Endothelial cell of umbilical vein (primary cell): Measurements from ENCODE around the gene FAM120B. TPM values are rescaled to one million over a fixed set of nuclear protein-coding genes. Genes with fewer than 3 reads are reported as not detected.

Source experiments
- BruUV-seq: library from RNA; stranded (reverse); fragments of 400-500 nt; replicated peaks from 2 replicates; lab custom pipeline; 2021; lab: Mats Ljungman, UMichigan
- CTCF ChIA-PET: fragments of 300-600, 350-600 bp; sonication (Branson Sonifier 250); formaldehyde crosslinking; loops from one replicate; lab custom pipeline; 2021; ENCODE audit warnings: antibody characterized with exemption, inconsistent platforms; lab: Charles Lee
- POLR2A ChIA-PET: fragments of 300-600, 350-600 bp; sonication (Branson Sonifier 250); formaldehyde crosslinking; loops from one replicate; lab custom pipeline; 2021; ENCODE audit warnings: antibody characterized with exemption, inconsistent platforms; lab: Charles Lee
- DNase-seq: peaks from one replicate; pipeline ENCODE4 v3.0.0-alpha.2; 2011; ENCODE audit warnings: low read depth, low spot score
- FAIRE-seq: peaks from 2 replicates; lab custom pipeline; 2011; peaks lifted over from hg19 to GRCh38; lab: Jason Lieb, UNC
- H2AFZ ChIP-seq: 2 replicates; pipeline ENCODE4 v1.6.0; 2012; ENCODE audit warnings: low read depth, low read length, control low read depth, inconsistent platforms
- H3K27ac ChIP-seq: 2 replicates; pipeline ENCODE4 v1.5.1; 2011; ENCODE audit warnings: low read depth, mild to moderate bottlenecking, control low read depth, low read length, moderate library complexity; ENCODE audit not compliant: insufficient read depth
- H3K27me3 ChIP-seq, 2 experiments: 2 replicates each; pipeline versions ENCODE4 v1.6.0 to v1.6.1; 2011; ENCODE audit warnings: low read length in 2 of 2, mixed read lengths in 1 of 2; ENCODE audit not compliant: control insufficient read depth in 2 of 2, insufficient read depth in 2 of 2
- H3K36me3 ChIP-seq, 2 experiments: 2 replicates in 1 of 2; 3 replicates in 1 of 2; pipeline ENCODE4 v1.5.1; 2011; ENCODE audit warnings: low read length in 2 of 2, mild to moderate bottlenecking in 1 of 2, moderate library complexity in 1 of 2; ENCODE audit not compliant: control insufficient read depth in 2 of 2, insufficient read depth in 2 of 2; ENCODE audit errors: extremely low read depth in 1 of 2
- H3K4me1 ChIP-seq: 3 replicates; pipeline ENCODE4 v1.5.1; 2011; ENCODE audit warnings: mild to moderate bottlenecking, low read length; ENCODE audit not compliant: control insufficient read depth, insufficient read depth; ENCODE audit errors: extremely low read depth
- H3K4me2 ChIP-seq: 2 replicates; pipeline ENCODE4 v1.6.1; 2011; ENCODE audit warnings: low read length, control low read depth, mixed read lengths; ENCODE audit not compliant: insufficient read depth
- H3K4me3 ChIP-seq, 3 experiments: fragments of 200-600 bp in 1 of 3; sonication (generic), shearing (Covaris generic) in 1 of 3; replicated peaks in 1 of 3; 2 replicates each; pipeline ENCODE4 v1.5.1; 2011 to 2016; ENCODE audit warnings: control low read depth in 3 of 3, low read length in 3 of 3, mild to moderate bottlenecking in 2 of 3, inconsistent platforms in 1 of 3, low read depth in 1 of 3, moderate library complexity in 1 of 3; ENCODE audit not compliant: insufficient read depth in 1 of 3
- H3K79me2 ChIP-seq: 2 replicates; pipeline ENCODE4 v1.6.0; 2012; ENCODE audit warnings: low read length, inconsistent platforms; ENCODE audit not compliant: control insufficient read depth, insufficient read depth
- H3K9ac ChIP-seq: replicated peaks from 2 replicates; pipeline ENCODE3; 2011; ENCODE audit warnings: low read length, control low read depth; ENCODE audit not compliant: insufficient read depth; ENCODE audit errors: extremely low read depth
- H3K9me1 ChIP-seq: replicated peaks from 3 replicates; pipeline ENCODE4 v1.6.0; 2011; ENCODE audit warnings: mild to moderate bottlenecking, low read length; ENCODE audit not compliant: control insufficient read depth, insufficient read depth; ENCODE audit errors: extremely low read depth
- H3K9me3 ChIP-seq: replicated peaks from 2 replicates; pipeline ENCODE4 v1.5.1; 2012; ENCODE audit warnings: low read length, inconsistent platforms; ENCODE audit not compliant: control insufficient read depth, insufficient read depth
- H4K20me1 ChIP-seq: replicated peaks from 2 replicates; pipeline ENCODE3; 2011; ENCODE audit warnings: mild to moderate bottlenecking, low read length; ENCODE audit not compliant: control insufficient read depth, insufficient read depth; ENCODE audit errors: extremely low read depth
- EZH2 ChIP-seq: IDR thresholded peaks from 2 replicates; pipeline ENCODE4 v1.6.1; 2012; ENCODE audit warnings: borderline replicate concordance, low read depth, mild to moderate bottlenecking, moderate library complexity, low read length, inconsistent platforms; ENCODE audit not compliant: severe bottlenecking
- FOS ChIP-seq: IDR thresholded peaks from 2 replicates; pipeline ENCODE4 v1.6.1; 2011; ENCODE audit warnings: mild to moderate bottlenecking, low read length, moderate library complexity, borderline replicate concordance; ENCODE audit not compliant: insufficient read depth
- GATA2 ChIP-seq: IDR thresholded peaks from 2 replicates; pipeline ENCODE4 v1.7.0; 2011; ENCODE audit warnings: low read depth, mild to moderate bottlenecking, moderate library complexity, mixed read lengths, low read length; ENCODE audit not compliant: insufficient read length, insufficient read depth
- JUN ChIP-seq: IDR thresholded peaks from 2 replicates; pipeline ENCODE4 v1.6.1; 2011; ENCODE audit warnings: borderline replicate concordance, low read depth; ENCODE audit not compliant: insufficient read length, insufficient read depth
- MYC ChIP-seq: IDR thresholded peaks from one replicate; pipeline ENCODE4 v1.6.1; 2011; ENCODE audit warnings: mild to moderate bottlenecking, low read depth, low read length
- POLR2A ChIP-seq: IDR thresholded peaks from 2 replicates; pipeline ENCODE4 v1.6.1; 2012; ENCODE audit warnings: low read depth, mild to moderate bottlenecking, control low read depth, low read length
- POLR2AphosphoS5 ChIP-seq: IDR thresholded peaks from 2 replicates; pipeline ENCODE4 v1.6.1; 2012; ENCODE audit warnings: low read depth, mild to moderate bottlenecking, control low read depth, low read length, moderate library complexity; ENCODE audit not compliant: insufficient read depth
- dilution Hi-C: fragments of 300-500 bp; cut with MboI; formaldehyde crosslinking; loops from one replicate; pipeline ENCODE4 v1.15.0; 2019; ENCODE audit warnings: low sequenced_read_pairs; ENCODE audit not compliant: extremely low pct_ligation_motif_present
- intact Hi-C: fragments of 100-400 bp; cut with micrococcal nuclease; formaldehyde crosslinking; loops from one replicate; pipeline ENCODE4 v1.10.0; 2022
- polyA plus RNA-seq, 4 experiments: library from polyadenylated mRNA; depleted of rRNA in 3 of 4; stranded (reverse) in 3 of 4; unstranded in 1 of 4; fragments of >200 nt; gene quantifications; 2 replicates each; pipeline versions ENCODE4 v1.2.1 to v1.2.3, GENCODE V29; 2011 to 2012; ENCODE audit warnings: missing spikeins in 1 of 4
- total RNA-seq: library from RNA; stranded (reverse); gene quantifications from 2 replicates; pipeline ENCODE4 v1.2.3, GENCODE V29; 2021
- TF ChIP-seq, protein P1 (sequence below): IDR thresholded peaks from 2 replicates; pipeline ENCODE4 v1.6.1; 2011; ENCODE audit not compliant: insufficient read depth, insufficient read length
- TF ChIP-seq, protein P2 (sequence below), 2 donors: IDR thresholded peaks; 1 replicate in 1 of 2; 2 replicates in 1 of 2; pipeline ENCODE4 v1.5.1; 2011; ENCODE audit warnings: low read length in 2 of 2, mild to moderate bottlenecking in 2 of 2, moderate library complexity in 2 of 2, control low read depth in 1 of 2, inconsistent platforms in 1 of 2, low read depth in 1 of 2; ENCODE audit not compliant: insufficient read depth in 1 of 2; ENCODE audit errors: extremely low read depth in 1 of 2

The FAM120B gene
- total and polyA plus RNA-seq, 2 donors (not counting 3 experiments of a cell fraction or from before 2014, with no cell fraction given): 10.8 to 28.2 TPM

DNA sequence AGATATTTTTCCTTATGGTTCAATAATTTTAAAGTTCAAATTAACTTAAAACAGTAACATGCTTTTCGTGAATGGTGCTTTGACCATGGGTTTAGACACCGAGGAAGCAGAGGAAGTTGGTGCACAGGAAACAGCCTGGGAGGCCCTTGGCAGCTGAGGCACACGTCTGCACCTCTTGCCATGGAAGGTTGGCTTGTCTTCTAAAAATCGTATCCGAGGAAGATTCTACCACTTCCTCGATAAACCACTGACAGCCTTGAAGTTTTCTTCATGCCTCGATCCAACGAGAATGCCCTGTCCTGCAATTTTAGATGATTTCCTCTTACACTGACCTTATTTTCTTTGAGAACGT is 27.8 kb upstream of the FAM120B start:
- Histone ChIP-seq H3K4me2 (no peak overlapping the region), H3K9me1 (no peaks in the 10 kb centered on the region), H3K9ac (no peak overlapping the region), H3K79me2 (no peaks in the 10 kb centered on the region), H3K9me3 (no peaks in the 10 kb centered on the region), H3K4me1 (peaks cover 4% of the 10 kb centered on the region), H3K36me3 (peaks cover 0 to 8% of the 10 kb centered on the region in 2 experiments), H2AFZ (no peak overlapping the region), H3K27me3 (peaks cover 2 to 17% of the 10 kb centered on the region in 2 experiments), H3K4me3 (no peak overlapping the region), H3K27ac (no peak overlapping the region), H4K20me1 (no peaks in the 10 kb centered on the region)
- intact Hi-C loops (no loop called here), dilution Hi-C loops (no loop called here)
- BruUV-seq: no TSS peak
- no peak for FAIRE-seq
- no peak for DNase-seq
- CTCF ChIA-PET: interaction anchor here (1.1 to 1.7 kb wide), 4 partner anchors 14 to 489 kb away, joined by 3 to 7 read pairs (median 5); no protein-coding TSS in a partner anchor
- TF ChIP-seq POLR2A (no peak), GATA2 (no peak), MYC (no peak)
- TF ChIP-seq, protein P1, sequence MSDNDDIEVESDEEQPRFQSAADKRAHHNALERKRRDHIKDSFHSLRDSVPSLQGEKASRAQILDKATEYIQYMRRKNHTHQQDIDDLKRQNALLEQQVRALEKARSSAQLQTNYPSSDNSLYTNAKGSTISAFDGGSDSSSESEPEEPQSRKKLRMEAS: no peak
- TF ChIP-seq, protein P2, sequence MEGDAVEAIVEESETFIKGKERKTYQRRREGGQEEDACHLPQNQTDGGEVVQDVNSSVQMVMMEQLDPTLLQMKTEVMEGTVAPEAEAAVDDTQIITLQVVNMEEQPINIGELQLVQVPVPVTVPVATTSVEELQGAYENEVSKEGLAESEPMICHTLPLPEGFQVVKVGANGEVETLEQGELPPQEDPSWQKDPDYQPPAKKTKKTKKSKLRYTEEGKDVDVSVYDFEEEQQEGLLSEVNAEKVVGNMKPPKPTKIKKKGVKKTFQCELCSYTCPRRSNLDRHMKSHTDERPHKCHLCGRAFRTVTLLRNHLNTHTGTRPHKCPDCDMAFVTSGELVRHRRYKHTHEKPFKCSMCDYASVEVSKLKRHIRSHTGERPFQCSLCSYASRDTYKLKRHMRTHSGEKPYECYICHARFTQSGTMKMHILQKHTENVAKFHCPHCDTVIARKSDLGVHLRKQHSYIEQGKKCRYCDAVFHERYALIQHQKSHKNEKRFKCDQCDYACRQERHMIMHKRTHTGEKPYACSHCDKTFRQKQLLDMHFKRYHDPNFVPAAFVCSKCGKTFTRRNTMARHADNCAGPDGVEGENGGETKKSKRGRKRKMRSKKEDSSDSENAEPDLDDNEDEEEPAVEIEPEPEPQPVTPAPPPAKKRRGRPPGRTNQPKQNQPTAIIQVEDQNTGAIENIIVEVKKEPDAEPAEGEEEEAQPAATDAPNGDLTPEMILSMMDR (IDR thresholded peaks at IDR 0.05; ENCODE audit: extremely low read depth in 1 of 2, insufficient read depth in 1 of 2, low read depth in 1 of 2, low read length in 2 of 2): no peak
- POLR2A ChIA-PET: no interaction called here

DNA sequence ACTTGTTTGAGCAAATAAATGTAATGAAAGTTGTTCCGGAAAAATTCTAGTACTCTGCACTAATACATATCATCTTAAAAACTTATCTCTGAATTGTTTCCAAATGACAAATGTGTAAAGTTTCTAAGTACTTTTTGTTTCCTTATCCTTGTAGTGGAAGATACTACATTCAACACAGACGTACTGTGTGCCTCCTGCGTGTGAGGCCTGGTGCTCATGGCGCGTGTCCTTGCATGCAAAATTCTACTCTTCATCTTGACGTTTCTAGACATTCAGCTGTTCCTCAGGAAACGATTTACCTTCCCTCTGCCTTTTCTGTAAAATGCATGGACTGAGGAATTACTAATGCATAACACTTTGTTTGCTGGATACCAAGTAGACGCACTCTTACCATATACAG is 27.1 kb upstream of the FAM120B start:
- H3K9me1 ChIP-seq: no peaks in the 10 kb centered on the region
- peaks cover 0 to 13% of the 10 kb centered on the region in 2 experiments for H3K27me3 ChIP-seq
- ChIA-PET POLR2A (no interaction called here), CTCF (interaction anchor here (1.1 to 1.7 kb wide), 3 partner anchors 15 to 490 kb away, joined by 3 to 6 read pairs (median 4); no protein-coding TSS in a partner anchor)
- no TSS peak for BruUV-seq
- dilution Hi-C loops: no loop called here
- peaks cover 0 to 8% of the 10 kb centered on the region in 2 experiments for H3K36me3 ChIP-seq
- DNase-seq (no peak), FAIRE-seq (no peak)
- H3K9ac ChIP-seq: no peak overlapping the region
- H4K20me1 ChIP-seq: no peaks in the 10 kb centered on the region
- no peak overlapping the region for H3K27ac ChIP-seq
- H2AFZ ChIP-seq: no peak overlapping the region
- no peaks in the 10 kb centered on the region for H3K79me2 ChIP-seq
- H3K4me3 ChIP-seq: no peak overlapping the region
- H3K4me1 ChIP-seq: peaks cover 4% of the 10 kb centered on the region
- intact Hi-C loops: no loop called here
- no peak overlapping the region for H3K4me2 ChIP-seq
- TF ChIP-seq JUN: no peak
- TF ChIP-seq POLR2A: no peak
- no peak for TF ChIP-seq MYC
- no peak for TF ChIP-seq GATA2
- TF ChIP-seq, protein P1: no peak
- no peak for TF ChIP-seq FOS
- no peak for TF ChIP-seq POLR2AphosphoS5
- TF ChIP-seq, protein P2 (IDR thresholded peaks at IDR 0.05; ENCODE audit: extremely low read depth in 1 of 2, insufficient read depth in 1 of 2, low read depth in 1 of 2, low read length in 2 of 2): no peak
- TF ChIP-seq EZH2: no peak
- H3K9me3 ChIP-seq: no peaks in the 10 kb centered on the region
